ENCODE measurements around the gene MCM9.

DNA sequence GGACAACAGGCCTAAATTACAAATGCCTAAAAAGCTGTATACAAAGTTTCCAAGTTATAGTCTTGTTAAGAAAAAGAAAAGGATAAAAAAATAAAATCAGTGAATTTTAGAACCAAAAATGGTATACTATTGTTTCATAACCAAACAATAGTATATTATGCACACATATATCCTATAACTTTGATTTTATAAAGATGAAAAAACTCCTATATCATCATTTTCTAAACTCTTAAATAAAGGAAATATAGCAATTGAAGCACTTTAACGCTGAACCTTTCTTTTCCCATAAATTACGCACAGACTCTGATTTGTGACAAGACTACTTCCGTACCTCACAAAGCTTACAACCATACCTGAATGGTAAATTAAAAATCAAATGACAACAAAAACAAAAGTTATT is 35.9 kb upstream of the MCM9 start:
- TF ChIP-seq, protein P1, sequence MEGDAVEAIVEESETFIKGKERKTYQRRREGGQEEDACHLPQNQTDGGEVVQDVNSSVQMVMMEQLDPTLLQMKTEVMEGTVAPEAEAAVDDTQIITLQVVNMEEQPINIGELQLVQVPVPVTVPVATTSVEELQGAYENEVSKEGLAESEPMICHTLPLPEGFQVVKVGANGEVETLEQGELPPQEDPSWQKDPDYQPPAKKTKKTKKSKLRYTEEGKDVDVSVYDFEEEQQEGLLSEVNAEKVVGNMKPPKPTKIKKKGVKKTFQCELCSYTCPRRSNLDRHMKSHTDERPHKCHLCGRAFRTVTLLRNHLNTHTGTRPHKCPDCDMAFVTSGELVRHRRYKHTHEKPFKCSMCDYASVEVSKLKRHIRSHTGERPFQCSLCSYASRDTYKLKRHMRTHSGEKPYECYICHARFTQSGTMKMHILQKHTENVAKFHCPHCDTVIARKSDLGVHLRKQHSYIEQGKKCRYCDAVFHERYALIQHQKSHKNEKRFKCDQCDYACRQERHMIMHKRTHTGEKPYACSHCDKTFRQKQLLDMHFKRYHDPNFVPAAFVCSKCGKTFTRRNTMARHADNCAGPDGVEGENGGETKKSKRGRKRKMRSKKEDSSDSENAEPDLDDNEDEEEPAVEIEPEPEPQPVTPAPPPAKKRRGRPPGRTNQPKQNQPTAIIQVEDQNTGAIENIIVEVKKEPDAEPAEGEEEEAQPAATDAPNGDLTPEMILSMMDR (IDR thresholded peaks at IDR 0.05; ENCODE audit: low read depth, low read length, poor library complexity, severe bottlenecking), result no peak
- TF ChIP-seq EZH2phosphoT487 (IDR thresholded peaks at IDR 0.05; ENCODE audit: borderline replicate concordance, low read length), result no peak
